ENCODE results near the gene UNC13C. TPM values are rescaled to one million over a fixed set of nuclear protein-coding genes. Genes with fewer than 3 reads are reported as not detected.

The UNC13C gene
- total RNA-seq, 1 experiment from 2014 or later, result not detected

DNA sequence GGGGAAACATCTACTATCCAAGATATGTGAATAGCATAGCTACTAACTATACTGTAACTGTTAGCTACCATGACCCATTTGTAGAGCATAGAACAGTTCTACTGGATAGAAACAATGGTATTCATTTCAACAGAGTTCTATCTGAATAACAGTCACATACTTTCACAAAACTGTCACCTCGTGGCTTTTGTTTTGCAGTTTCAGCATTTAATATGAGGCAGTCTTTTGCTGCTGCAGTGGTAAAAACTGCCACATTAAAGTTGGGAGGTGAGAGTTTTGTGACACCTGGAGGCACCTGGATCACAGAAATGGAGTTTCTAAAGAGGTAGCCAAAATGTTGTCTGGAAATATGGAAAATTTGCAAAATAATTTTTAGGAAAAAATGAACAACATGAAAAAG, 578.0 kb downstream of the UNC13C start:
- Histone ChIP-seq H3K4me2 (ENCODE audit: low read length) (no peak overlapping the region), H3K36me3 (ENCODE audit: control insufficient read depth in 1 of 2, insufficient read depth in 2 of 2, low read length in 2 of 2) (no peaks in the 10 kb centered on the region), H3K27me3 (ENCODE audit: insufficient read depth, low read length) (no peaks in the 10 kb centered on the region), H3K27ac (ENCODE audit: low read depth, low read length) (no peak overlapping the region), H3K79me2 (ENCODE audit: insufficient read depth, low read length) (no peaks in the 10 kb centered on the region), H3K4me1 (ENCODE audit: control insufficient read depth in 1 of 2, insufficient read depth in 2 of 2, low read length in 2 of 2) (no peaks in the 10 kb centered on the region), H4K20me1 (ENCODE audit: insufficient read depth) (no peaks in the 10 kb centered on the region), H3K9ac (ENCODE audit: low read length) (no peak overlapping the region), H3K9me2 (ENCODE audit: insufficient read depth) (no peaks in the 10 kb centered on the region), H2AFZ (ENCODE audit: low read depth, low read length, poor library complexity, severe bottlenecking) (no peak overlapping the region), H3K9me3 (ENCODE audit: control insufficient read depth in 1 of 2, insufficient read depth in 1 of 2, low read depth in 1 of 2, low read length in 2 of 2) (peaks cover 4 to 19% of the 10 kb centered on the region in 2 experiments; a peak in 2 of 4 replicates), H3K4me3 (replicated peaks in 1 of 2; ENCODE audit: low read depth in 1 of 2, low read length in 2 of 2) (no peak overlapping the region)
- no peak for DNase-seq (ENCODE audit: low read depth, low spot score)
- RAD21 ChIA-PET (ENCODE audit: low non-redundant PET in 1 of 2, low total read pairs in 2 of 2, uncharacterized antibody in 2 of 2, unreplicated experiment in 2 of 2), result no interaction called here
- TF ChIP-seq YY1 (IDR thresholded peaks at IDR 0.05; ENCODE audit: extremely low read depth, insufficient replicate concordance, low read depth, low read length) (no peak), ZFX (IDR thresholded peaks at IDR 0.05) (no peak), EGR1 (IDR thresholded peaks at IDR 0.05; ENCODE audit: low read depth) (no peak), POLR2AphosphoS5 (IDR thresholded peaks at IDR 0.05; ENCODE audit: low read depth, low read length) (no peak)
- TF ChIP-seq, protein P1, sequence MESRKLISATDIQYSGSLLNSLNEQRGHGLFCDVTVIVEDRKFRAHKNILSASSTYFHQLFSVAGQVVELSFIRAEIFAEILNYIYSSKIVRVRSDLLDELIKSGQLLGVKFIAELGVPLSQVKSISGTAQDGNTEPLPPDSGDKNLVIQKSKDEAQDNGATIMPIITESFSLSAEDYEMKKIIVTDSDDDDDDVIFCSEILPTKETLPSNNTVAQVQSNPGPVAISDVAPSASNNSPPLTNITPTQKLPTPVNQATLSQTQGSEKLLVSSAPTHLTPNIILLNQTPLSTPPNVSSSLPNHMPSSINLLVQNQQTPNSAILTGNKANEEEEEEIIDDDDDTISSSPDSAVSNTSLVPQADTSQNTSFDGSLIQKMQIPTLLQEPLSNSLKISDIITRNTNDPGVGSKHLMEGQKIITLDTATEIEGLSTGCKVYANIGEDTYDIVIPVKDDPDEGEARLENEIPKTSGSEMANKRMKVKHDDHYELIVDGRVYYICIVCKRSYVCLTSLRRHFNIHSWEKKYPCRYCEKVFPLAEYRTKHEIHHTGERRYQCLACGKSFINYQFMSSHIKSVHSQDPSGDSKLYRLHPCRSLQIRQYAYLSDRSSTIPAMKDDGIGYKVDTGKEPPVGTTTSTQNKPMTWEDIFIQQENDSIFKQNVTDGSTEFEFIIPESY (IDR thresholded peaks at IDR 0.05; ENCODE audit: extremely low read depth, insufficient replicate concordance, low read length), result no peak
- TF ChIP-seq, protein P2, sequence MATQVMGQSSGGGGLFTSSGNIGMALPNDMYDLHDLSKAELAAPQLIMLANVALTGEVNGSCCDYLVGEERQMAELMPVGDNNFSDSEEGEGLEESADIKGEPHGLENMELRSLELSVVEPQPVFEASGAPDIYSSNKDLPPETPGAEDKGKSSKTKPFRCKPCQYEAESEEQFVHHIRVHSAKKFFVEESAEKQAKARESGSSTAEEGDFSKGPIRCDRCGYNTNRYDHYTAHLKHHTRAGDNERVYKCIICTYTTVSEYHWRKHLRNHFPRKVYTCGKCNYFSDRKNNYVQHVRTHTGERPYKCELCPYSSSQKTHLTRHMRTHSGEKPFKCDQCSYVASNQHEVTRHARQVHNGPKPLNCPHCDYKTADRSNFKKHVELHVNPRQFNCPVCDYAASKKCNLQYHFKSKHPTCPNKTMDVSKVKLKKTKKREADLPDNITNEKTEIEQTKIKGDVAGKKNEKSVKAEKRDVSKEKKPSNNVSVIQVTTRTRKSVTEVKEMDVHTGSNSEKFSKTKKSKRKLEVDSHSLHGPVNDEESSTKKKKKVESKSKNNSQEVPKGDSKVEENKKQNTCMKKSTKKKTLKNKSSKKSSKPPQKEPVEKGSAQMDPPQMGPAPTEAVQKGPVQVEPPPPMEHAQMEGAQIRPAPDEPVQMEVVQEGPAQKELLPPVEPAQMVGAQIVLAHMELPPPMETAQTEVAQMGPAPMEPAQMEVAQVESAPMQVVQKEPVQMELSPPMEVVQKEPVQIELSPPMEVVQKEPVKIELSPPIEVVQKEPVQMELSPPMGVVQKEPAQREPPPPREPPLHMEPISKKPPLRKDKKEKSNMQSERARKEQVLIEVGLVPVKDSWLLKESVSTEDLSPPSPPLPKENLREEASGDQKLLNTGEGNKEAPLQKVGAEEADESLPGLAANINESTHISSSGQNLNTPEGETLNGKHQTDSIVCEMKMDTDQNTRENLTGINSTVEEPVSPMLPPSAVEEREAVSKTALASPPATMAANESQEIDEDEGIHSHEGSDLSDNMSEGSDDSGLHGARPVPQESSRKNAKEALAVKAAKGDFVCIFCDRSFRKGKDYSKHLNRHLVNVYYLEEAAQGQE (IDR thresholded peaks at IDR 0.05; ENCODE audit: low read depth), result no peak
- TF ChIP-seq, protein P3, sequence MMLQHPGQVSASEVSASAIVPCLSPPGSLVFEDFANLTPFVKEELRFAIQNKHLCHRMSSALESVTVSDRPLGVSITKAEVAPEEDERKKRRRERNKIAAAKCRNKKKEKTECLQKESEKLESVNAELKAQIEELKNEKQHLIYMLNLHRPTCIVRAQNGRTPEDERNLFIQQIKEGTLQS (IDR thresholded peaks at IDR 0.05), result no peak
- no peak for ATAC-seq
- BruUV-seq (replicated peaks), result no TSS peak
- CTCF ChIA-PET, result no interaction called here
- POLR2A ChIA-PET, result no interaction called here
- intact Hi-C loops (cut with micrococcal nuclease), result no loop called here

Data from HCT116 (cell line).